Activated naive CD8-positive, alpha-beta T cell treated with anti-CD3 and anti-CD28 coated beads, Interleukin-2, amount 50 U/mL, for 16 hours (primary cell): ENCODE measurements around the gene ANO7.

Experiments used
- DNase-seq: peaks from one replicate; pipeline ENCODE4 v3.0.0-alpha.2; 2020; ENCODE audit warnings: low read depth, low spot score

The ANO7 gene

DNA sequence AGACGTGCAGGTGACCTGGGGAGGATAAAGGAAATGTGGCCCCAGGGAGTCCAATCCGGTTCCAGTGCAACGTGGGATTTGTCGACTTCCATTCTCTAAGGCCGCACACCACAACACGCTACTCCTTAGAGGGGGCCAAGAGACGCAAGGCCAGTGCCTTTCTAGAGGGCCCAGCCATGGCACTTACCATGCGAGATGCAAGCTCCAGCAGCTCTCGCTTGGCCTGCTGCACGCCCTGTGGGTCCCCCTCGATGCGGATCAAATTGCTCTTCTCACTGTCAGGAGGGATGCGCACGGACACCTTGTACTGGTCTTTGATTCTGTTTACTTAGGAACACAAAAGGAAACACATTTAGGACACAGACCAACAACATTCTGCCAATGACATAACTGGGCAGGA, 61.2 kb downstream of the ANO7 start:
- no peak for DNase-seq

DNA sequence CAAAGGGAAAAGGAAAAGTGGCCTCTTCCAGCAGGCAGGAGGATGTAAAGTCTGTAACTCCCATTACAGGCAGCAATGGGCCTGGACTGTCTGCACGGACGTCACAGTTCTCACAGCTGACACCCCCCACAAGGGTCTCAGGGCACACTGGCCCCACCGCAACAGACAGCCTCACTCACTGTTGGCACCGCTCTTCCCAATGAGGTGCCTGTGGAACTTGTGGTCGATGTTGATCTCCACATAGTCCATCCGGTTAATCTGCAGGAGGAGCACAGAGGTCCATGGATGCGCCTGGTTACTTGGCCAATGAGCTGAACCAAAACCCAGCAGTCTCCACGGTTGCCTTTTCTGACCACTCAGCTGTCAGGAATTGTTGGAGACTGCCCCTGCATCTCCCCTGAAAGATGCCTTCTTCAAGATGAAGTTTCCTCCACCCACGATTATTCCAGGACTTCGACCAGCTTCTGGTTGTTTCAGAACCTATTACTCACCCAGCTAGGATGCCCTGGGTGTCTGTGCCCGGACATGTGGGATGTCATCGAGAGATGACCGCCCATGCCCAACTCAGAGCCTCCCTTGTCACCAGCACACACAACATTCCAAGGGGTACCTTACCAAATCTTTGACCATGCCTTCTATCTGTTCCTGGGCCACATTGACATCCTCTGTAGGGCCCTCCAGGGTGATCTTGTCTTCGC, 64.5 kb downstream of the ANO7 start:
- DNase-seq = no peak

DNA sequence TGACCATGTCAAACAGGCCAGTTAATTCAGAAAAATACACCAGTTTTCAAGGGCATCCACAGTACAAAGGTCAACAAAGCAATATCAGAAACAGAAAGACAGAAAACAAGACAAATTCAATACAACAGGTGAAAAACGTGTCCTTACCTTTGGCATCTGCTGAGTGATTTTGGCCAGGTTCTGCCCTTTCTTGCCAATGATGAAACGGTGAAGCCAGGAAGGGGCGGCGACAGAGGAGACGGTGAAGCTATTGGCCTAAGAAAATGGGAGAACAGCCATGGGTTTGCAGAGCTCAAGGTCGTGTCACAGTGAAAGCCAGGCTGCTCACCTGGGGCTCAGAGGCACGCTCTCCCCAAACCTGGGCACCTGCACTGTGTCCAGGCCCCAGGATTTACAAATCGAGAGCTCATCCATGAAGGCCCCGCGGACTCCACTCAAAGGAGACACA, 66.5 kb downstream of the ANO7 start:
- no peak for DNase-seq

DNA sequence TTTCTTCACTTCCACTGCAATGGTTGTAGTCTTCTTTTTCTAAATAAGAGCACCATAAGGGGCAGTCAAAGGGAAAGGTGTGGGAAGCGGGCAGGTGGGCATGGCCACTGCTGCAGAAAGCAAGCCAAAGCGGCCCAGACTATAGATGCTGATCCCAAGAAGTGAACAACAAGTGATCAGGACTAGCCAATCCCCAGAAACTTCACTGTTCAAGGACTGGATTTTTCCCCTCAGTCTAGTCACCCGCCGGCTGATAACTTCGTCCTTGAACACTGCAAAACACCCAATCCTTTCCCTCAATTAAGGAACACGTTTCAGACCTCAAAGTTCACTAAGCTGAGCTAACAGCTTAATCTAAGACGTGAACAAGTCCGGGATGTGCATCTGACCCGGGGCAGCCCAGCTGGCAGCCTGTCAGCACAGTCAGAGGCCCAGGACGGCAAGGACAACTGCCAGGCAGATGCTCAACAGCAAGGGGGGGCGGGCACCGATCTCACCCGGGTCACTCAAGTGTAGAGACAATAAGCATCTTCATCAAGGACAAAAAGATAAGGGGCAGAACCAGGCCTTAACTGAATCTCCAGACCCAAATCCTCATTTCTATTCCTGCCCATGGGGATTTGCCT, 67.2 kb downstream of the ANO7 start:
- no peak for DNase-seq

DNA sequence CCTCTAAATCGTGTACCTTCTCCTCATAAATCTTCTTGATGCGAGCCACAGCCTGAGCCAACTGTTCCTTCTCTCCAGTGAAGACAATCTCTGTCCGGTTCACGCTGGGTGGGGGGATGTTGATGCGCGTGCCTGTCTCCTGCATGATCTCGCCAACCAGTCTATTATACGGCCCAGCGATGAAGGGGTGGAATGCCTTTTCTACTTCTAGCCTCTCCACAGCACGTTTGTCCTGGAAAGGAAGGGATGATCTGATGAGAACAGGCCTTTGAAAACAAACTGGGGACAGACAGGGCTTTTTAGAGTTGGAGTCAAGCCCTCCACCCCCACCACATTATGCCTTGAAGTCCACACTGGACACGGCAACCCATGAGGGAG, 67.7 kb downstream of the ANO7 start:
- no peak for DNase-seq

DNA sequence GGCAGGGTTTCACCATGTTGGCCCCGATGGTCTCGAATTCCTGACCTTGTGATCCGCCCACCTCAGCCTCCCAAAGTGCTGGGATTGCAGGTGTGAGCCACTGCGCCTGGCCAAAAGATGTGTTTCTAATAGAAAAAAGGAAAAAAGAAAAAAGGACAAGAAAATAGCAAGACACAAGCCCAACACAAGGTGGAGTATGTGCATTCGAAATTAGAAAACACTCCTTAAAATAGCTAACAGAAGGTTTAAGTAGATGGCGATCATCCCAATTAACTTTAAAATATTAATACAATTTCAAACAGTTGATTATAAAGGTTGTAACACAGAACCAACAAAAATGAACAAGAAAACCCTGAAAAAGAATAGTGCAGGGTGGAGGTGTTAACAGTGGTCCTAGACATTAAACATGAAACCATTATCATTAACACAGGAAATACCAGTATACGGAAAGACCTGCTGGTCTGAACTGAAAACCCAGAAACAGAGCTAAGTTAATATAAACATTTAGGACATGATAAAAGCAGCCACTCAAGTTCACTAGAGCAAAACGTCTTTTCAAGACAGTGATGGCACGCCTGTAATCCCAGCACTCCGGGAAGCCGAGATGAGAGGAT, 69.0 kb downstream of the ANO7 start:
- DNase-seq = no peak

DNA sequence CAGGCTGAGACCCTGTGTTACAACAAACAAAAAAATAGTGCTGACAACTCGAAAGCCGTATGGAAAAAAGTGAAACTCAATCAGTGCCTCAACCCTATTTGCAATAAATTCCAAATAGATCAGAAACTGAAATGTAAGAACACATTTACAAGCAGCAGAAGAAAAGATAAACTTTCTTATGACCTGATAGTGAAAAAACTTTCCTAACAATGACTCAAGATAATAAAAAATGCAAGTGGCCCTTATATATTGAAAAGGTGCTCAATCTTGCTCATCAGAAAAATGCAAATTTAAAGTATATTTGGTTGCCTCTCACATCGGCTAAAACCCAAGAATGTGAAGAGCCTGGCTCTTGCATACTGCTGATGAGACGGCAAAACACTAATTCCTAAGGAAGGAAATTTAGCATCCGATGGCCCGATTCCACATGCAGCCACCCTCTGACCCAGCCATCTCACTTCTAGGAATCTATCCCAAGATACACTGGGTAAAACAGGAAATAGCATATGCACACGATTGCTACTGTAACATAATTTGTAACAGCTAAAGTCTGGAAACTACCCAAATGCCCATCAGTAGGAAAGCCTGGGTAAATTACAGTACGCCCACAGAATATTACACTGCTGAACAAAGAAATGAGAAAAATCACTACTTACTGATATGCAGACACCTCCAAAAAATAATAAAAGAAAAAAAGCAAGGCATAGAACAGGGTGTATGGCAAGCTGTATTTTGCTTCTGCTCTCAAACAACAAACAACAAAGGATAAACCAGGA, 70.2 kb downstream of the ANO7 start:
- no peak for DNase-seq

DNA sequence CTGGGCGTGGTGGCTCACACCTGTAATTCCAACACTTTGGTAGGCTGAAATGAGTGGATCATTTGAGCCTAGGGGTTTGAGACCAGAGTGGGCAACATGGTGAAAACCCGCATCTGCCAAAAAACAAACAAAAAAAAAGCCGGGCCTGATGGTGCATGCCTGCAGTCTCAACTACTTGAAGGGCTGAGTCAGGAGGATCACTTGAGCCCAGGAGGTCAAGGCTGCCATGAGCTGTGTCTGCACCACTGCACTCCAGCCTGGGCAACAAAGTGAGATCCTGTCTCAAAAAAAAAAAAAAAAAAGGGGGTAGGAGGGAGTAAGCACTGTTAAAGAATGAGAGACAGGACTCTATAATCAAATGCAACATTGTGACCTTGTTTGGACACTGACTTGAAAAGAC, 72.4 kb downstream of the ANO7 start:
- DNase-seq = no peak

DNA sequence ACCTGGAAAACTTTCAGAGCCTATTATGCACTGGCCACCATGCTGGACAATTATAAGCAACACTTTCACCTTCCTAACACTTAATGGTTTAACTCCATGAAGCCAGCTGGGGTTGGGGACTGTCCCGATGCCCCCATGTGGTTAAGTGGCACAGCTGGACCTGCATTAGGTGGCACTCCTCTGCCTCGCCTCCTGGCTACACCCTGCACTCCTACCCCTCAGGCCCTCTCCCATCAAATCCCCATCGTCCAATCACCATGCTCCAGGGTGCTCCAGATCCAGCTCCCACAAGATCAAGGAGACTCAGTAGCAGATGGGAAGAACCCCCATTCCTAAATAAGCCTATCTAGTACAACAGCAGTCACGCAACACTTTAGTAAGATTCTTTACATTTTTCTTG, 73.2 kb downstream of the ANO7 start:
- DNase-seq = no peak

DNA sequence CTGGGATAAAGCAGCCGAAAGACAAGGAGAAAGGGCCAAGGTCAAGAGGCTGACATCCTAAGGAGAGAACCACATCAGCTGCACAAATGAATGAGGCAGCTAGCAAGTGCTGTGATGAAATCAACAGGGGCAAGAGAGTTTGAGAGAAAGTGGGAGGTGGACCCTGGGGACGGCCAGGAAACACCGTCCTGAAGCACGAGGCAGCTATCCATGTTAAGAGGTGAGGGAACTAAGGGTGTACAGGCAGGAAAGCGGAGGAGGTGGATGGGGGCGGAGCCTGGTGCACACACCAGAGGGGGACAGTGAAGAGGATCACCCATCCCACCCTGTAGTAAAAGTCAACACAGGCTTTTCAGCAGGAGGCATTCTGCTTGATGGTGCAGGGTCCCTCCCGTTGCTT, 74.6 kb downstream of the ANO7 start:
- DNase-seq = no peak

DNA sequence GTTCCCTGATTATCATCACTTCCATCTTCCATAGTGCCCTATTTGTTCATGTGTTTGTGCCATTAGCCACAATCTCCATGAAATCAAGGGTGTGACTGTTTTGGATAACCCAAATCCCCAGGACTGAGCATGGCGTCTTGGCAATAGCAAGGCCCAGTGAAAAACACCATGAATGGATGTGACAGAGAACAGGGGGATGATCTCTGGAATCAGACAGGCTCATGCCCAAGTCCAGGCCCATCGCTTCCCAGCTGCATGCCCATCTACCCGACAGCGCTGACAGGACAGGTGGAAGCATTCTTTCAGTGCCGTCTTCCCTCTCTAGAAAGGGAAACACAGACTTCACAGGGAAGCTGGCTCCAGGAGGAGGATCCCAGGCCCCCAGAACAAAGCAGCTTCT, 77.0 kb downstream of the ANO7 start:
- DNase-seq = no peak

DNA sequence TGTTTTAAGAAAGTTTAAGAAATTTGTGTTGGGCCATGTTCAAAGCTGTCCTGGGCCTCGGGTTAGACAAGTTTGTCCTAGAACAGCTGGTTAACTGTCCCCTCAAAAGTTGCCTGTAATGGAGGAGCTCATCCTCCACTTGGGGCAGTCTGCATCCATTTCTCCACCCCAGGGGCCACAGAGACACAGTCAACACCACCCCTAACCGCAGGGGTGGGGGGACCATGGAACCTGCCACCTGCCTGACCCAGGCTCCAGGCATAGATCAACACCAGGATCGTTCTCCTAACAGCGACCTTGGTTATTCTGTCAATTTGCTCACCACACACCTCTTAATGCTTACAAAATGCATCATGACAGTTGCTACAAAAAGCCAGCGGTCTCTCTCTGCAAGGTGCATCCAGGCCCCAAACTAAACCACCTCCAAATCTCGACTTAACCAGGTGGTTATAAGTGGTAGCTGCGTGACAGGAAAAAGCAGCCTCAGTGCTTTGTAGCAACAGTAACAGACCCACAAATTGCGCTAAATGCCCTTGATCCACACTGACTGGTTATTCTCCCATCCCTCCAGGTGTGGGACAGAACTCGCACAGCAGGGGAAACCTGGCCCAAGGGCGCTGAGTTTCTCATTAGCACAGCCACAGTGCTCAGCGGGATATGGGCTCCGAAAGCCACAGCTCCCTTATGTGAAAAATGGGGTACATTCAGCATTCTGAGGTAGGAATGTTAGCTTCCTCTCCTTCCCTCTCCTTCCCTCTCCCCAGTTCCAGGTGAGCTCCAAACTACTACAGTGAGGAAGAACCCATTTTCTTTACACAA, 79.0 kb downstream of the ANO7 start:
- no peak for DNase-seq

DNA sequence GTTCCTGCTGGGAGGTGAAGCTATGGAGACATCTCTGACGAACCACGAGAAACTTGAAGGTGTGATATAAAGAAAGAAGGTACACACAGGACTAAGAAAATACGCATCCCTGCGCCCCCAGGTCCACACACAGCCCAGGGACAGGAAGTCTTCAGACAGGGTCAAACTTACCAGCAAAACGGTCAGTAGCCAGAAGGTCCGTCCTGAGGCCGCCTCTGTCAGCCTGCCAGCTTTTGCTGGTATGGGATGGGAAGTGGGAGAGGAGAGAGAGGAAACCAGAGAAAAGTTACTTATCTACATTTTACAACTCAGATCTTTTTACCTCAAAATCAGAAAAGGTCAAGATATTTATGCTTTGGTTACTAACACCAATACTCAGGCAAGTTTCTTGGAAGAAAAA, 79.8 kb downstream of the ANO7 start:
- no peak for DNase-seq

DNA sequence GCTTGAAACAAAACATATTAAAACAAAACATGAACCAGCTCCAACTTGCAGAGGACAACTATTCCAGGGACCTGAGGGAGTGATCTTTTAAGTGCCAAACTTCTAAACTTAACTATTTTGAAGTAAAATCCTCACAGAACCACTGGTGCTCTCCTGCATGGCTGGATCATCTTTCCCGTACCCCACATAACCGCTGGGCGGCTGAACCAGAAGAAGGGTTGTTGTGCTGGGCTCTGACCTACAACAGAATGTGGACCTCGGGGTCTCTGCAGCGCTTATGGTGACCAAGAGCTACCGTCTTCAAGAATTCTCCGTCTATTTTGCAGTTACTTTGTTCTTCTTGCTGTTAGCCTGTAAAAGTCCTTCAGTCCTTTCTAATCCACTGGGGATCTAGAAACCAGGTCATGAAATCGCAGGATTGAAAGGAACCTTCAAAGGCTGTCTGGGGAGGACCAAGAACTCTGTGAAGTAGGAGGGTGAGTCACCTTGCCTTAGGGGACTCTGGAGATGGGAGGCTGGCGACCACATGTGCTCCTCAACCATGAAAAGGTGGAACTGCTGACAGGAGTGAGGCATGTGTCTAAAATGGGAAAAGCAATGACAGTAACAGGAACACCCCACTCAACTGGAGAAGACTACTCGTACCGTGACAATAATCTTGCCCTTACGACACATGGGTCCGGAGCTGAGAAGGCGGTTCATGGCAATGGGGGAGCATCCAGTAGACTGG, 80.4 kb downstream of the ANO7 start:
- no peak for DNase-seq

DNA sequence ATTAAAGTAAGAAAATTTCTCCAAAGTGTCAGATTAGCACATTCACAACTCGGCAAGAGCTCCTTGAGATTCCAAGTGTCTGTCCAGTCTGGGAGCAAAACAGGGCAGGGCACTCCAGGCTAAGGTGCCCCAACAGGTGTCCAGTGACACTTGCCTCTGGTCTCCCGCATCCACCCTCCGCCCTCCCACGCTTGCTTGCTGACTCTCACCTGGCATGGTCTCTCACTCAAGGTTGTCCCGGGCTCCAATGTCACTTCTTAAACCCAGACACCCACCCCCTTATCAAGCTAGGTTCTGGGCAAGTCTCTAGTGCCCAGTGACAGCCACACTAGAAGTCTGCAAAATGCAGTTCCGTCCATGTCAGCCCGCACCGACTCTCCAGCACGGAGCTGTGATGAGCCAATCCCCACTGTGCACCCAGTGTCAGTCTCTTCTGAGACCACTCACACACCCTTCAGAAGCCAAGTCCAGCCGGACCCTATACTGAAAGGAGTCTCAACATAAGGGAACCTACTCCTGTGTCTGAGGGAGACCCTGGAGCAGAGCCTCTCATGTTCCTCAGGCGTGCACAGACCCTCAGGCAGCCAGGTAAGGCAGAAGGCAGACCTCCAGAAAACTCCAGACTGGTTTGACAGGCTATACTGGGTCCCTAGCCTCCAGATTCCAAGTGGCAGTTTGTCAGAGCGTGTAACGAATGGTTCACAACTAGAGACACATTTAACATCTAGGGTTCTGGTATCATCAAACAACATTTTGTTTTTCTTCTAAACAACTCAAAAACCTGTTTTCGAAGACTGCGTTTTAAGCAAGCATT, 81.4 kb downstream of the ANO7 start:
- no peak for DNase-seq

DNA sequence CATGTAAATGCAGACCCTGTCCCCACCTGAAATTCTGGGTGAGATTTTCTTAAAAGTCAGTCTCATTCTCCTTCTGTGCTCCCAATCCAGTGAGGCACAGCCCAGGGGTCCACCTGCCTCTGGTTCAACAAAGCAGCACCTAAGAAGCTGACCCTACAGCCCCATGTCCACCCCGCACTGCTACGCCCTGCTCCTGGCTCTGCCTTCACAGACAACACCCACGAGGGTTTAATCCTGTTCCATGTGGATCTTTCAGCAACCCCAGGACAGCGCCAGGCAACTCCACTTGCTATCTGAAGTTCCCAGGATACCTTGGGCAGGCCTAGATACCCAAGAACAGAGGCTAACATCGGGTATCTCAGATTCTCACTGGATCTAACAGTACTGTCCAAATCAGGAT, 82.1 kb downstream of the ANO7 start:
- DNase-seq = no peak

DNA sequence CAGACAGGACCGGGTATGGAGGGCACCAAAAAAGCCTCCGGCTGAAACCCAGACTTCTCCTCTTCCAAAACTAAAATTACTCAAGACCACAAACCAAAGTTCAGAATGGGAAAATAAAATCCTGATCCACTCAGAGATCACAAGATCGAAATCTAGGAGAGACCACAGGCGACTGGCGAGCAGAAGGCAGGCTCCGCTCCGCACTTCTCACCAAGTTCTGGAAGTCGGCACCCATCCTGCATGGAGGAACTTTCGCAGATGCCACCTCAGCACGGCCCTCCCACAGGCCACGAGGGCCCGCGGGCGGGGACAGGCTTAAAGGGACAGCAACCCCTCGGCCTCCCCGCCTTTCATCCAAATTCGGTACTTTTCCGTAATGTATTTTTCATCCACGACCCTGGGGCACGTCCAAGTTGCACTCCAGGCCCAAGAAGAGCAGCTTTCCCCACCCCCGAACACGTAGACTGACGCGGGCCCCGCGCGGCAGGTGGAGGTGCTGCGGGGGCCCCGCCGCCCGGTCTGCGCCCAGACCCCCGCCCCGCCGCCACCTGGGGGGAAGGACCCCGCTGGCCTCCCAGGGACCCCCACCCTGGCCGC, 83.3 kb downstream of the ANO7 start:
- DNase-seq = no peak

DNA sequence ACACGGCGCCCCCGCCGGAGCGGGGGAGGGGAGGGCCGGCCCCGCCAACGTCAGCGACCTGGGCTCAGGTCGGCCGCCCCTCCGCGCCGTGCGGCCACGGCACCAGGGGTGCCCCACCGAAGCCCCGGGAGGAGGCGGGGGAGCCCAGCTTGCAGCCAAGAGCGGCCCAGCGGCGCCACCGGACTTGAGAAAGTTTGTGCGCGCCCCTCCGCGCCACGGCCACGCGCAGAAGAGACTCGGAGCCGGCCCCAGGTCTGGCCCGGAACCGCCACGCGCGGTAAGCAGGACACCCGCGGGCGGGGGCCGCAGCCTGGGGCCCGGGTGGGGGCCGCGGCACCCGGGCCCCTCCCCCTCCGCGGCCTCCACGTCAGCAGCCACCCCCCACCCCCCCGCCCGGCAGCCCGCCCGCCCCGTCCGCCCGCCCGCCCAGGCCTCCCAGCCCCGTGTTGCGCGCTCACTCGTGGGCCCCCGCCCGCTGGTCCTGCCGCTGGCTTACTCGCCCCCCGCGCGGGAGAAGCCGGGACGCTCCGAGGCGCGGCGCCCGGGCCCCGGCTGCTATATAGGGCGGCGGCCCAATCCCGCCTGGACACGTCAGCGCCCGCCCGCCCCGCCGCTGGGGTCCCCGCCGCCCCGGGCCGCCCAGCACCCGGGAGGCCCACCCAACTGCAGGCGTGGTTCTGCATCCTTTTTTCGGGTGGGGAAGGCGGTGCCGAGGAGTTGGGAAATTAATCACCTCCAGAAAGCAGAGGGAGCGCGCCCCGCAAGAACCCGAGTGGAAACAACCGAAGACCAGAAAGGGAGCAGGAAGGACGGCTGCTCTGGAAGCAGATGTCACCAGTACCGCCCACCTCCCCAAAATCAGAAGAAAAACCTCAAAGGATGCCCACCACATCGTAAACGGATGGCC, 84.1 kb downstream of the ANO7 start:
- peak; percentile 17 for DNase-seq
